Stimulated activated CD8-positive, alpha-beta memory T cell treated with anti-CD3 and anti-CD28 coated beads, Interleukin-2, amount 100 ng/mL, for 48 hours (primary cell): ENCODE results near the gene PRR12.
A peak's percentile ranks its signal among the peaks of the same experiment; 100 is the strongest.

Experiments
- DNase-seq, 2 donors: peaks; one replicate each; pipeline ENCODE4 v3.0.0-alpha.2; 2020; ENCODE audit warnings: low read depth in 2 of 2

Gene PRR12

GRCh38 chr19:49665351-49666119 lies 74.6 kb downstream of the PRR12 start, which contains the start of the genes BCL2L12 and IRF3:
Gene BCL2L12 (plus strand): TSS chr19:49665933. CDS start chr19:49666693, 760 bp downstream.
Gene IRF3 (minus strand): TSS chr19:49665857. CDS start chr19:49664838, 1,019 bp downstream.
- DNase-seq = peak; percentile 98 to 99

- DNase-seq = no peak
Observed at GRCh38 chr19:49666120-49666444, 75.1 kb downstream of the PRR12 start.

- no peak for DNase-seq
Observed at GRCh38 chr19:49667473-49667872, 76.5 kb downstream of the PRR12 start.

DNA sequence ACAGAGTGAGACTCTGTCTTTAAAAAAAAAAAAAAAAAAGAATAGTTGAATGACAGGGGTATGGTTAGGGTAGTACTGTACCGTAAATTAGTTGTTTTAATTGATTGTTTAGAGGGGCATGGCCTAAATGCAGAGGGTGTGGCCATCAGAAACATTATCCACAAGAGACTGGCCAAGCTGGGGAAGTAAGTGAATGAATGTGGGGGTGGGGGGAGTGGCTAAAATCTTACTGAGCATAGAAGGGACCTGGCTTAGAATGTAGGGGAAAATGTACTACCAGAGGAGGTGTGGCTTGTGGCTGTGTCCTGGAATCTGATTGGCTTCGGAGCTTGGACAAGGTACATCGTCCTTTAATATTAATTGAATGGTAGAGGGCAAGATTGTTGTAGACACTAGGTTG lies 78.5 kb downstream of the PRR12 start:
- no peak for DNase-seq

DNA sequence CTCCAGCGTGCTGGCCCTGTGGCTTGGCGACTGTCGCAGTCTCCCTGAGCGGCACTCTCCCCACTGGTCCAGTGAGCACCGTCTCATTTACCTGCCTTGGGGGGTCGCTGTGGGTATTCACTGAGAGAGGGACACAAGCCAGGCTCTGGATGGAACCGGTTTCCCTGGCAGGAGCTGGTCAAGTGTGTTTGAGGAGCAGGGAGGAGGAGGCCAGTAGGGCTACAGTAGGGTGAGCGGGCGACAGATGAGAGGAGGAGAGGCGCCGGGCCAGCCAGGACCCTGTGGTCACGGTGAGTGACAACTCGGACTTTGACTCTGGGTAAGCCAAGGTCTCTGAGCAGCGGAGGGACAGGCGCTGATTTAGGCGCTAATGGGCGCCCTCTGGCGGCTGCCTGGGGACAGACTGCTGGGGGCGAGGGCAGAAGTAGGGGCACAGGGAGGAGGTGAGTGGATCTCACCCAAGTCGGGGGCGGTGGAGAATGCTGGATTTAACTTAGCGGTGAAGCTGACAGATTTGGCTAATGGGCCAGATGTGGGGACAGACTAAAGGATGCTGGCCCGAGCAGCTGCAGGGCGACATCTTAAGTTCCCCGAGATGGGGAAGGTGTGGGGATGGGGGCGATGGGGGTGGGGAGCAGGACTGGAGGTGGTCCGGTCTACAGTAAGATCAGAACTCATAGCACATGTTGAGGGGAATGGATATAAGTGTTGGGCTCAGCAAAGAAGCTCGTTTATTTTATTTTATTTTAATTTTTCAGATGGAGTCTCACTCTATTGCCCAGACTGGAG lies 81.3 kb downstream of the PRR12 start:
- peak; percentile 68 to 70 for DNase-seq
